K562 (cell line): ENCODE measurements around the gene CEP41. TPM values are rescaled to one million over a fixed set of nuclear protein-coding genes. Genes with fewer than 3 reads are reported as not detected.
A peak's percentile ranks its signal among the peaks of the same experiment; 100 is the strongest.

ENCODE experiments used
- ATAC-seq: fragments of 200-7000 bp; cut with Tn5 transposase; 3 replicates; pipeline ENCODE4 v1.9.1; 2020; ENCODE audit warnings: moderate library complexity
- BruUV-seq: library from RNA; stranded (reverse); fragments of 400-500 nt; replicated peaks from 2 replicates; lab custom pipeline; 2021; lab: Mats Ljungman, UMichigan
- CTCF ChIA-PET: fragments of 300-600 bp; formaldehyde crosslinking; extraction: SDS; loops from one replicate; lab custom pipeline; 2021; ENCODE audit warnings: low intra/inter-chr PET ratio; lab: Yijun Ruan, JAX
- POLR2A ChIA-PET: fragments of 300-600, 350-650 bp; sonication (Branson Sonifier 250); formaldehyde crosslinking; extraction: SDS; loops from one replicate; lab custom pipeline; 2021; ENCODE audit warnings: antibody characterized with exemption, inconsistent platforms; lab: Yijun Ruan, JAX
- DNase-seq, 4 experiments: peaks; one replicate each; pipeline versions ENCODE4 v3.0.0 to v3.0.0-alpha.2; 2011 to 2018; ENCODE audit warnings: low spot score in 3 of 4, mixed read lengths in 3 of 4; ENCODE audit errors: extremely low read depth in 1 of 4
- FAIRE-seq: peaks from 2 replicates; lab custom pipeline; 2011; peaks lifted over from hg19 to GRCh38; lab: Jason Lieb, UNC
- H2AFZ ChIP-seq: 2 replicates; pipeline ENCODE4 v1.6.0; 2011; ENCODE audit warnings: low read depth, low read length, control low read depth, inconsistent platforms
- H3K27ac ChIP-seq: fragments of 200-600 bp; 3 replicates; pipeline ENCODE4 v1.8.0; 2011; ENCODE audit warnings: low read depth, mild to moderate bottlenecking, control low read depth, inconsistent platforms, low read length, moderate library complexity, mixed read lengths; ENCODE audit errors: extremely low read depth
- H3K27me3 ChIP-seq, 2 experiments: fragments of 300-600 bp in 1 of 2; 2 replicates in 1 of 2; 3 replicates in 1 of 2; pipeline versions ENCODE4 v1.6.0 to v1.8.0; 2011; ENCODE audit warnings: inconsistent platforms in 2 of 2, low read length in 2 of 2, mild to moderate bottlenecking in 1 of 2, mixed read lengths in 1 of 2, moderate library complexity in 1 of 2; ENCODE audit not compliant: control insufficient read depth in 2 of 2, insufficient read depth in 2 of 2
- H3K36me3 ChIP-seq: fragments of 300-600 bp; 3 replicates; pipeline ENCODE4 v1.8.0; 2011; ENCODE audit warnings: mild to moderate bottlenecking, low read length, inconsistent platforms; ENCODE audit not compliant: control insufficient read depth, insufficient read depth
- H3K4me1 ChIP-seq, 2 experiments: fragments of 200-600 bp in 1 of 2; replicated peaks in 1 of 2; 2 replicates in 1 of 2; 3 replicates in 1 of 2; pipeline versions ENCODE4 v1.5.1 to v1.8.0; 2011; ENCODE audit warnings: inconsistent platforms in 2 of 2, low read length in 2 of 2, mild to moderate bottlenecking in 1 of 2, mixed read lengths in 1 of 2, moderate library complexity in 1 of 2; ENCODE audit not compliant: control insufficient read depth in 2 of 2, insufficient read depth in 2 of 2
- H3K4me2 ChIP-seq: 2 replicates; pipeline ENCODE4 v1.6.1; 2011; ENCODE audit warnings: low read length, control low read depth, inconsistent platforms, mixed read lengths; ENCODE audit not compliant: insufficient read depth
- H3K4me3 ChIP-seq: fragments of 200-600 bp; sonication (generic), shearing (Covaris generic); 2 replicates; pipeline ENCODE4 v1.5.1; 2016; ENCODE audit warnings: control low read depth, inconsistent platforms
- H3K79me2 ChIP-seq: fragments of 200-600 bp; 3 replicates; pipeline ENCODE4 v1.8.0; 2011; ENCODE audit warnings: low read length, inconsistent platforms; ENCODE audit not compliant: control insufficient read depth, insufficient read depth
- H3K9ac ChIP-seq, 2 experiments: 2 replicates each; pipeline versions ENCODE4 v1.6.0 to v1.6.1; 2011; ENCODE audit warnings: low read depth in 2 of 2, low read length in 2 of 2, control low read depth in 1 of 2, inconsistent platforms in 1 of 2, mild to moderate bottlenecking in 1 of 2, mixed read lengths in 1 of 2; ENCODE audit not compliant: insufficient read depth in 1 of 2
- H3K9me1 ChIP-seq: one replicate; pipeline ENCODE4 v1.6.0; 2011; ENCODE audit warnings: inconsistent platforms, mild to moderate bottlenecking, low read length, moderate library complexity; ENCODE audit not compliant: control insufficient read depth, insufficient read depth
- H3K9me3 ChIP-seq: replicated peaks from 2 replicates; pipeline ENCODE4 v1.5.1; 2011; ENCODE audit warnings: low read depth, low read length, inconsistent platforms; ENCODE audit not compliant: control insufficient read depth, insufficient read depth
- H4K20me1 ChIP-seq: replicated peaks from 2 replicates; pipeline ENCODE4 v1.6.1; 2011; ENCODE audit warnings: low read length, inconsistent platforms, mixed read lengths; ENCODE audit not compliant: control insufficient read depth, insufficient read depth
- EHMT2 ChIP-seq: fragments of 450-650 bp; IDR thresholded peaks from 2 replicates; pipeline ENCODE4 v1.6.1; 2018; ENCODE audit warnings: antibody characterized with exemption
- HDAC6 ChIP-seq: IDR thresholded peaks from 2 replicates; pipeline ENCODE4 v1.6.1; 2012; ENCODE audit warnings: low read depth, mild to moderate bottlenecking, control low read depth, inconsistent platforms, low read length, moderate library complexity
- KHSRP ChIP-seq: fragments of 450-650 bp; IDR thresholded peaks from 2 replicates; pipeline ENCODE4 v1.6.1; 2017
- KLF13 ChIP-seq: fragments of 450-650 bp; IDR thresholded peaks from 2 replicates; pipeline ENCODE4 v1.6.1; 2016; ENCODE audit warnings: missing genetic modification characterization, low read depth, mild to moderate bottlenecking, missing compliant biosample characterization, moderate library complexity, borderline replicate concordance
- NFE2 ChIP-seq: IDR thresholded peaks from 2 replicates; pipeline ENCODE4 v1.6.1; 2014; ENCODE audit warnings: antibody characterized with exemption, low read depth
- STAT5B ChIP-seq: fragments of 250-450 bp; sonication (Bioruptor Pico); IDR thresholded peaks from 2 replicates; pipeline ENCODE4 v1.8.0; 2021; ENCODE audit warnings: mild to moderate bottlenecking, inconsistent platforms
- ZNF778 ChIP-seq: fragments of 450-650 bp; formaldehyde crosslinking; IDR thresholded peaks from 2 replicates; pipeline ENCODE4 v1.4.0; 2020; ENCODE audit warnings: mild to moderate bottlenecking, moderate library complexity
- WGBS: fragments of 100-300 bp; shearing (Covaris generic); methylation state at CpG from one replicate; pipeline ENCODE4 v1.1.6; 2016; ENCODE audit warnings: low coverage, mixed read lengths; ENCODE audit not compliant: insufficient coverage; ENCODE audit errors: missing lambda C conversion rate; 5-methylcytosine and 5-hydroxymethylcytosine counted together
- in situ Hi-C: fragments of 300-500 bp; cut with MboI; formaldehyde crosslinking; loops from 4 replicates; pipeline ENCODE4 v1.15.0; 2018; ENCODE audit warnings: inconsistent platforms, mixed read lengths
- intact Hi-C: fragments of 100-400 bp; cut with micrococcal nuclease; formaldehyde crosslinking; loops from 2 replicates; pipeline ENCODE4 v1.14.2; 2022
- polyA plus RNA-seq, 8 experiments: library from polyadenylated mRNA; depleted of rRNA in 4 of 8; stranded (reverse) in 5 of 8; unstranded in 3 of 8; fragments of >200 nt; fragmentation: Nextera tagmentation in 2 of 8; fragmentation: Illumina TruSeq in 1 of 8; extraction: Ambion mirVana in 2 of 8; extraction: Trizol in 1 of 8; gene quantifications; 2 replicates each; pipeline versions ENCODE4 v1.2.1 to v1.2.3, GENCODE V29; 2011 to 2014; ENCODE audit warnings: inconsistent platforms in 1 of 8, missing spikeins in 1 of 8
- total RNA-seq, 7 experiments: library from RNA; depleted of rRNA in 6 of 7; stranded (reverse); fragments of >200 nt in 6 of 7; fragmentation: Illumina TruSeq in 2 of 7; extraction: Trizol in 2 of 7; gene quantifications; 2 replicates each; pipeline versions ENCODE4 v1.2.1 to v1.2.3, GENCODE V29; 2011 to 2021; ENCODE audit warnings: low replicate concordance in 1 of 7
- TF ChIP-seq, protein P1 (sequence below), 2 experiments: fragments of 450-650 bp; IDR thresholded peaks; 2 replicates each; pipeline ENCODE4 v1.6.1; 2018; ENCODE audit warnings: mild to moderate bottlenecking in 2 of 2, low read depth in 1 of 2; ENCODE audit not compliant: partially characterized antibody in 2 of 2
- TF ChIP-seq, protein P2 (sequence below): fragments of 450-650 bp; IDR thresholded peaks from 2 replicates; pipeline ENCODE4 v1.6.1; 2016
- TF ChIP-seq, protein P3 (sequence below): IDR thresholded peaks from 3 replicates; pipeline ENCODE4 v1.6.1; 2011; ENCODE audit warnings: borderline replicate concordance, mild to moderate bottlenecking, moderate library complexity; ENCODE audit not compliant: insufficient read length; ENCODE audit errors: extremely low read depth

The CEP41 gene
- total and polyA plus RNA-seq, 9 of the 15 experiments (the other 6 are each of a cell fraction or from before 2014, with no cell fraction given), result 1.5 to 15.5 (median 6.4) TPM

DNA sequence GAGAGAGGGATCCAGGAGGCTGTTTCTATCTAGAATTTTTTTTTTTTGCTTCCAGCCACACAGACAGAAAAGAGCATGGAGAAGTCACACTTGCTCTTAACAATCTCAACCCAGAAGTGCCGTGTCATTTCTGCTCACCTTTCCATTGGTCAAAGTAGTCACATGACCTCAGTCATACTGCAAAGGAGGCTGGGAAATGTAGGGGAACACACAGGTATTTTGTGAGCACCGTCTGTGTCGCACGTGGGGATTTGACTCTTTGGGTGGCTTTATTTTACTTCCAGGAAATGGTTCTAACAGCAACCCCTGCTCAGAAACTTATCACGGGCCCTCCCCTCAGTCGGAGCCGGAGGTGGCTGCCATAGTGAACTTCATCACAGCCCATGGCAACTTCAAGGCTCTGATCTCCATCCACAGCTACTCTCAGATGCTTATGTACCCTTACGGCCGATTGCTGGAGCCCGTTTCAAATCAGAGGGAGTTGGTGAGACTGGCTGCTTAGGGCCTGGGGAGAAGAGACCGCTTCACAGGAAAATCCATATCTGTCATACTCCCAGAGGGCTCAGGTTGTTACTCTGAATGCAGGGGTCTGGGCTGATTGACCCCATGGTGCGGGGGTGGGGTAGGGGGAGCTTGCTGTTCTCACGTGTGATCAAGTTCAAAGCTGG lies 73.6 kb downstream of the CEP41 start:
- Histone ChIP-seq H3K27me3 (peaks cover 14 to 29% of the 10 kb centered on the region in 2 experiments), H4K20me1 (no peaks in the 10 kb centered on the region), H3K9me3 (no peaks in the 10 kb centered on the region), H2AFZ (peak overlapping the region; percentile 84), H3K27ac (no peak overlapping the region), H3K4me3 (no peak overlapping the region), H3K4me1 (no peaks in the 10 kb centered on the region; a peak in 3 of 5 replicates), H3K9me1 (no peaks in the 10 kb centered on the region), H3K4me2 (peak overlapping the region; percentile 42), H3K79me2 (no peaks in the 10 kb centered on the region), H3K9ac (no peak overlapping the region), H3K36me3 (no peaks in the 10 kb centered on the region)
- CTCF ChIA-PET, result no interaction called here
- DNase-seq (peak; percentile 40 to 67 (median 60)), ATAC-seq (peak; percentile 79), FAIRE-seq (peak; percentile 66)
- 29% methylated on average over 13 of the region's 13 CpGs for WGBS
- no TSS peak for BruUV-seq
- POLR2A ChIA-PET, result interaction anchor here (0.8 kb wide), 1 partner anchor 14 kb away, joined by 3 read pairs; no protein-coding TSS in a partner anchor
- in situ Hi-C loops (no loop called here), intact Hi-C loops (loop anchor here (10.0 kb wide), 1 partner anchor 292 kb away; the partner anchor contains the start of gene KLHDC10)
- TF ChIP-seq KLF13 (no peak), STAT5B (CRISPR knock-in tag) (no peak), KHSRP (no peak), EHMT2 (peak; percentile 42; the same call in 1 of the 2 replicates), ZNF778 (CRISPR knock-in tag) (no peak), NFE2 (peak; percentile 76), HDAC6 (no peak)
- TF ChIP-seq, protein P1, sequence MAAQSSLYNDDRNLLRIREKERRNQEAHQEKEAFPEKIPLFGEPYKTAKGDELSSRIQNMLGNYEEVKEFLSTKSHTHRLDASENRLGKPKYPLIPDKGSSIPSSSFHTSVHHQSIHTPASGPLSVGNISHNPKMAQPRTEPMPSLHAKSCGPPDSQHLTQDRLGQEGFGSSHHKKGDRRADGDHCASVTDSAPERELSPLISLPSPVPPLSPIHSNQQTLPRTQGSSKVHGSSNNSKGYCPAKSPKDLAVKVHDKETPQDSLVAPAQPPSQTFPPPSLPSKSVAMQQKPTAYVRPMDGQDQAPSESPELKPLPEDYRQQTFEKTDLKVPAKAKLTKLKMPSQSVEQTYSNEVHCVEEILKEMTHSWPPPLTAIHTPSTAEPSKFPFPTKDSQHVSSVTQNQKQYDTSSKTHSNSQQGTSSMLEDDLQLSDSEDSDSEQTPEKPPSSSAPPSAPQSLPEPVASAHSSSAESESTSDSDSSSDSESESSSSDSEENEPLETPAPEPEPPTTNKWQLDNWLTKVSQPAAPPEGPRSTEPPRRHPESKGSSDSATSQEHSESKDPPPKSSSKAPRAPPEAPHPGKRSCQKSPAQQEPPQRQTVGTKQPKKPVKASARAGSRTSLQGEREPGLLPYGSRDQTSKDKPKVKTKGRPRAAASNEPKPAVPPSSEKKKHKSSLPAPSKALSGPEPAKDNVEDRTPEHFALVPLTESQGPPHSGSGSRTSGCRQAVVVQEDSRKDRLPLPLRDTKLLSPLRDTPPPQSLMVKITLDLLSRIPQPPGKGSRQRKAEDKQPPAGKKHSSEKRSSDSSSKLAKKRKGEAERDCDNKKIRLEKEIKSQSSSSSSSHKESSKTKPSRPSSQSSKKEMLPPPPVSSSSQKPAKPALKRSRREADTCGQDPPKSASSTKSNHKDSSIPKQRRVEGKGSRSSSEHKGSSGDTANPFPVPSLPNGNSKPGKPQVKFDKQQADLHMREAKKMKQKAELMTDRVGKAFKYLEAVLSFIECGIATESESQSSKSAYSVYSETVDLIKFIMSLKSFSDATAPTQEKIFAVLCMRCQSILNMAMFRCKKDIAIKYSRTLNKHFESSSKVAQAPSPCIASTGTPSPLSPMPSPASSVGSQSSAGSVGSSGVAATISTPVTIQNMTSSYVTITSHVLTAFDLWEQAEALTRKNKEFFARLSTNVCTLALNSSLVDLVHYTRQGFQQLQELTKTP (IDR thresholded peaks at IDR 0.05; ENCODE audit: low read depth in 1 of 2, partially characterized antibody in 2 of 2), result peak in 1 of 2 experiments; percentile 56
- TF ChIP-seq, protein P2, sequence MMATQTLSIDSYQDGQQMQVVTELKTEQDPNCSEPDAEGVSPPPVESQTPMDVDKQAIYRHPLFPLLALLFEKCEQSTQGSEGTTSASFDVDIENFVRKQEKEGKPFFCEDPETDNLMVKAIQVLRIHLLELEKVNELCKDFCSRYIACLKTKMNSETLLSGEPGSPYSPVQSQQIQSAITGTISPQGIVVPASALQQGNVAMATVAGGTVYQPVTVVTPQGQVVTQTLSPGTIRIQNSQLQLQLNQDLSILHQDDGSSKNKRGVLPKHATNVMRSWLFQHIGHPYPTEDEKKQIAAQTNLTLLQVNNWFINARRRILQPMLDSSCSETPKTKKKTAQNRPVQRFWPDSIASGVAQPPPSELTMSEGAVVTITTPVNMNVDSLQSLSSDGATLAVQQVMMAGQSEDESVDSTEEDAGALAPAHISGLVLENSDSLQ, result no peak
- TF ChIP-seq, protein P3, sequence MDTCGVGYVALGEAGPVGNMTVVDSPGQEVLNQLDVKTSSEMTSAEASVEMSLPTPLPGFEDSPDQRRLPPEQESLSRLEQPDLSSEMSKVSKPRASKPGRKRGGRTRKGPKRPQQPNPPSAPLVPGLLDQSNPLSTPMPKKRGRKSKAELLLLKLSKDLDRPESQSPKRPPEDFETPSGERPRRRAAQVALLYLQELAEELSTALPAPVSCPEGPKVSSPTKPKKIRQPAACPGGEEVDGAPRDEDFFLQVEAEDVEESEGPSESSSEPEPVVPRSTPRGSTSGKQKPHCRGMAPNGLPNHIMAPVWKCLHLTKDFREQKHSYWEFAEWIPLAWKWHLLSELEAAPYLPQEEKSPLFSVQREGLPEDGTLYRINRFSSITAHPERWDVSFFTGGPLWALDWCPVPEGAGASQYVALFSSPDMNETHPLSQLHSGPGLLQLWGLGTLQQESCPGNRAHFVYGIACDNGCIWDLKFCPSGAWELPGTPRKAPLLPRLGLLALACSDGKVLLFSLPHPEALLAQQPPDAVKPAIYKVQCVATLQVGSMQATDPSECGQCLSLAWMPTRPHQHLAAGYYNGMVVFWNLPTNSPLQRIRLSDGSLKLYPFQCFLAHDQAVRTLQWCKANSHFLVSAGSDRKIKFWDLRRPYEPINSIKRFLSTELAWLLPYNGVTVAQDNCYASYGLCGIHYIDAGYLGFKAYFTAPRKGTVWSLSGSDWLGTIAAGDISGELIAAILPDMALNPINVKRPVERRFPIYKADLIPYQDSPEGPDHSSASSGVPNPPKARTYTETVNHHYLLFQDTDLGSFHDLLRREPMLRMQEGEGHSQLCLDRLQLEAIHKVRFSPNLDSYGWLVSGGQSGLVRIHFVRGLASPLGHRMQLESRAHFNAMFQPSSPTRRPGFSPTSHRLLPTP, result no peak
